ENCODE data around the gene USP25.
A peak's percentile ranks its signal among the peaks of the same experiment; 100 is the strongest.

The USP25 gene

DNA sequence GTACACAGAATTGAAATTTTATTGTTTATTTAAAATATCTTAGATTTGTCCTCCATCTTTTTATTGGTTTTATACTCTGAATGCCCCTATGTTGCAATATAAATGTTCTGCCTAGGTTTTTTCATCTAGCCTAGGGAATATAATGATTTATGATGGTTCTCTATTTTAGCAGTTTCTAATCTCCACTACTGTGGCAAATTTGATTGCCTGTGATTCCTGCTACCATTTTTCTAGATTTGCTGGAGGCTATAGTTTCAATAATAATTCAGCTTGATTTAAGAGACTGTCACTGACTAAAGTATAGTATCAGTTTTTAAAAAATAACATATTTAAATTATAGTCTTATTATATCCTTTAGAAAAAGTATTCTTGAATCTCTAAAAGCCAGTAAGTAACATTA lies 90.5 kb downstream of the USP25 start:
- no peak for DNase-seq (ENCODE audit: low spot score)

DNA sequence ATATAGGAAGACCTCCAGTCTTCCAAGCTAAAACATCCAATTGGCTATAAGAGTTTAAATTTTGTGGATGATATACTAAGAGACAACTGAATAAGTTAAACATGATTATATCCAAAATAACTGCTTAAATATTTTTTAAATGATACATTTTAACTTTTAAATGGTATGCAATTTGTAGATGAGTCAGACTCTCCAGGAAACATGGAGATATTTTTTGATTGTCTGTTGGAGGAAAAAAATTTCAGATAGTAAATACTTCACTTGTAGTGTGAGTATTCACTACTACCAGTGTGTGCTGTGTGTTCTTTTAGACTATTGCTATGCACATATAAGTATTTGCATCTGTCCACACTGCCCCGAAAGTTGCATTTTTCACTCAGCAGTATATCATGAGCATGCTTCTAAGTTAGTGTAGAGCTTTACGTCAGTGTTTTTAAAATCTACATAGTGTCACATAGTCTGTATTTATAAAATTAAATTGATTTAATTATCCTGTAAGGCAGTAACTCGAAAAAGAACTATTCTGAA lies 91.1 kb downstream of the USP25 start:
- DNase-seq (ENCODE audit: low spot score), result no peak

DNA sequence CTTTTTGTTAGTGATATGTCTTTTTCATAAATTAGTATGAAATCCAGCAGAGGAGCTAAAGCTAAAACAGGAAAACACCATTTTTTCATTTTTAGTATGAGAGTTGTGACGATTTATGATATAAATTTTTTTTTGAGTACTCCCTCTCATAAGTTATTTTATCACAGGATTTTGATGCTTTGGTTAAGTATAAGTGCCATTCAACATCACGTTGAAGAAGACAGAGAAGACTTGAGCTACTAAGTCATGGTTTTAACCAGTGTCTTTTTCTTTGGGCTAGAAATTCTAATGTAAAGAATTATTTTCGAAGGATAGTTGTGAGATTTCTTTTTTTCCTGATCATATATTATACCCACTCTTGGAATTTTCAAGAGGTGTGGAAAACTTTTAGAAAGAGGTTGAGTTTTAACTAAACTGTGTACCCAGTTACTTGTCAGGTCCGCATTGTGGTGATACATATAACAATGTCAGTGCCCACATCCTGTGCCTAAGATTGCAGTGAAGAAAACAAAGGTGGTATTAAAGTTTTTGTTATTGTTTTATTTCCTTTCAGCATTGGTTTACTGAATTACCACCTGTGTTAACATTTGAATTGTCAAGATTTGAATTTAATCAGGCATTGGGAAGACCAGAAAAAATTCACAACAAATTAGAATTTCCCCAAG lies 93.8 kb downstream of the USP25 start:
- DNase-seq (ENCODE audit: low spot score), result no peak

DNA sequence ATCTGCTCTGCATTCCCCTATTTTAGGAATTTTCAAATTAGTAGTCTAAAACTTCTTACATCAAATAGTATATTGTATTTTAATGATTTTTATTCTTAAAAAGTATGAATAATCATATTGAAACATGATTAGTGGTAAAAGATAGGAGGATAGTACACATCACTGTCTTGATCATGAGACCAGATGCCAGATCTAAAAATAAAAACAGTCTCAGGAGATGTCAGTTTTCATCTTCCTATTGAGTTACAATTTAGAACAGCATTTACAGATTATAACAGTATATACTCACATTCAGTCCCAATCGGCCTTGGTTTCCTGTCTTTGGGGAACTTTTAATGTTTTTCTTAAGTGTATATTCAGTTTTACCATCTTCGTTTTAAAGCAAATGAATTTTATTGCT lies 95.9 kb downstream of the USP25 start:
- no peak for DNase-seq (ENCODE audit: low spot score)

DNA sequence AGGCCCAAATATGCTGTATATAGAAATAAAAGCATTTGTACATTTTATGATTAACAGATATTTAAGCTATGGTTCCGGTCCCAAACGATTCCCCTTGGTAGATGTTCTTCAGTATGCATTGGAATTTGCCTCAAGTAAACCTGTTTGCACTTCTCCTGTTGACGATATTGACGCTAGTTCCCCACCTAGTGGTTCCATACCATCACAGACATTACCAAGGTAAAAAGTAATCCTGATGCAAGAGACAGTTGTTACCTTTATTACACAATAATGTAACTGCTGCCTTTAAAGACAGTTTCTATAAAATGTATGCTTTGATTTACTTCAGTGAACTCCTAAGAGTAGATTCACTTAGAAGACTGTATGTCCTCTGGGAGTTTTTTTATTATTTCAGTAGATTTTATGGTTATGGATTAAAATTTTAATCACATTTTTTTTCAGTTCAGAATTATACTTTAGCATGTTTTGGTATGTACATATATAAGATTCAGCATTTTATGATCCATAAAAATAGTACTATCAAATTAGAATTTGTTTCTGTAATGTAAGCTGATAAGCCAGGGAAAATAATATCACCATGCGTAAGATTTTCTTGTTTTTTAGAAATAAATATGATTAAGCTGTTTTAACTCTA lies 96.5 kb downstream of the USP25 start:
- peak; percentile 43 for DNase-seq (ENCODE audit: low spot score)

DNA sequence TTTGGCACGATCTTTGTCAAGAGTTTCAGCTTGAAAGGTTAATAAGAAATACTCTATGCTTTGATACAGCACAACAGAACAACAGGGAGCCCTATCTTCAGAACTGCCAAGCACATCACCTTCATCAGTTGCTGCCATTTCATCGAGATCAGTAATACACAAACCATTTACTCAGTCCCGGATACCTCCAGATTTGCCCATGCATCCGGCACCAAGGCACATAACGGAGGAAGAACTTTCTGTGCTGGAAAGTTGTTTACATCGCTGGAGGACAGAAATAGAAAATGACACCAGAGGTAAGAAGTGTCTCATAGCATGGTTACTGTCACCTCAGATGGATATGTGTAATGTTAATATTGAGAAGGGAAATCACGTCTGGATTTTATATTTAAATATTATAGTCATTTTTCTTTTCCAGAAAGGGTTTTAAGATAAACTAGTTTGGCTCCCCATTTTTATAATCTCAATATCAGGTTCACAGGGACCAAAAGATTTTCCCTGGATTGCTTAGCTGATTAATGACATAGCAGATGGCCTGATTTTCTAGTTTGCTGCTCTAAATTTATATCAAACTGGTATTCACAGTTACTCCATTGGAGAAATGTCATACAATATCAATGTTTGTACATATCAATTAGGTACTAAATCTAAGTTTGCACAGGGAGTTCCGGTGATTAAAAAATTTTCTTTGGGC lies 97.3 kb downstream of the USP25 start:
- no peak for DNase-seq (ENCODE audit: low spot score)

DNA sequence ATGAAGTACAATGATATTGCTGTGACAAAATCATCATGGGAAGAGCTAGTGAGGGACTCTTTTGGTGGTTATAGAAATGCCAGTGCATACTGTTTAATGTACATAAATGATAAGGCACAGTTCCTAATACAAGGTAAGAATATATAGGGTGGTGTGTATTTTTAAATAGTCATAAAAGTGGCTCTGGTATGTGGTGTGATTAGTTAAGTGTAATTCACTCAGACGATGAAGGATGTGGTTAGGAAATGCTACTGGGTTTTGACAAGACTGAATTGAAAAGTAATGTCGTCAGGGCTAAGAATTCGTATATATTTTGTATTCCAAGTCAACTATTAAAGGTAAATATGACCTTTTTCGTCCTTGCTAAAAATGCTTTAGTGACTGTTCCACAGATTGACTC lies 101.7 kb downstream of the USP25 start:
- DNase-seq (ENCODE audit: low spot score), result no peak

DNA sequence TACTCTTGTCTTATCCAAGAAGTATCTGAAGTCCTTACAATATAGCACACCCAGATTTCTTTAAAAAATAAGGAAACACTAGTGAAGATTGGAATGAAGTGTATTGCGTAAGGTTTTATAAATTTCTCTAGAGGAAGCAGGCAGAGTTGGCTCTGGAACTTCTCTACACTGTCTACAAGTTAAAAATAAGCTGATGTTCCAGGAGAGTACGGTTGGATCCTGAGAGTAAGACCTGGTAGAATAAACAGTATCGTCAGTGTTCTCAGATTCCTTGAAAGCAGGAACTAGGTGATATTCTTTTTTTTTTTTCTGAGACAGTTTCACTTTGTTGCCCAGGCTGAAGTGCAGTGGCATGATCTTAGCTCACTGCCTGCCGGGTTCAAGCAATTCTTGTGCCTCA lies 107.9 kb downstream of the USP25 start:
- no peak for DNase-seq (ENCODE audit: low spot score)

DNA sequence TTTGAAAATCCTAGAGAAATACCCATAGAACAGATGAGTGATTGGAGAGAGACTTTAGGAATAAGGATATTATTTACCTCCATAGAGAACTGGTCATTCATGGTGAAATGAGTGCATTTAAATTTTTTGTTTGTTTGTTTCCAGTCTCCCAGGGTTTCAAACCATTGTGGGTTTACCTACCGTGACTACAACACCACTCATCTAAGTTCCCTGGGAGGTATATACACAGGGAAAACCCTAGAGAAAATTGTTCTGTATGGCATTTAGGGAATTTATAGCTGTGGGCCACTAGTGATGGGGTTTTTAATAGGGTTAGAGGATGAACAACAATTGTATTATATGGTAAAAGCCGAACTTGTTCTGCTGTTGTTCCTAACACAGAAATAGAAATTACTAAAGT lies 109.2 kb downstream of the USP25 start:
- no peak for DNase-seq (ENCODE audit: low spot score)

DNA sequence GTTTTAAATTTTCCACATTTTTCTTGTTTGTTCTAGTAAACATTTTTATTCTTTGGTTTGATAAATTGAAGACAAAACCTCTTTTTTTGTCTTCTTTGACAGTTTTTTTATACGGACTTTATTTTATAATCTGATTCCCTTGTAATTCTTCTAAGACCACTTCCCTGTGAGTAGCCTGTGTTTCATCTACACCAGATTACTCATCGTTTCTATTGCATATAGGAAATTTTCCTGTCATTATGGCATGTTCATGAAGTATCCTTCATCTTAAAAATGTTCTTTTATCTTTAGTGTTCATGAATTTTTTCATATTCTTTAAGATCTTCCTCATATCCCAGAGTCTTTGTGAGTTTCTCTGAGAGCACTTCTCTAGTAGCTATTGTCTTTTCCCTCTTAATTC lies 109.8 kb downstream of the USP25 start:
- DNase-seq (ENCODE audit: low spot score), result no peak

DNA sequence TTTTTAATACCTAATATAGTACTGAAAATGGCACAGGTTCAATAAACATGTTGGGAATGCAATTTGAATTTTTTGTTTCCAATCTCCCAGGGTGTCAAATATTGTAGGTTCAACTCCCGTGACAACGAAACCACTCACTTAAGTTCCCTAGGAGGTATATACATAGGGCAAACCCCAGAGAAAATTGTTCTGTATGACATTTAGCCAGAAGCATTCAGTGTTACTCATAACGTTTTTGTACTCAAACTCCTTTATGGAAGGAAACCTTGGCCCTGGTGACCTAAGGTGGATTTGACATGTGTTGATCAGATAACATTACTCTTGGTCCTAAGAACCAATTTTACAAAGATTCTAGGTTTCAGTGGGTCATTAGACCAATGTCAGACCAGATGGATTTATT lies 110.6 kb downstream of the USP25 start:
- no peak for DNase-seq (ENCODE audit: low spot score)

DNA sequence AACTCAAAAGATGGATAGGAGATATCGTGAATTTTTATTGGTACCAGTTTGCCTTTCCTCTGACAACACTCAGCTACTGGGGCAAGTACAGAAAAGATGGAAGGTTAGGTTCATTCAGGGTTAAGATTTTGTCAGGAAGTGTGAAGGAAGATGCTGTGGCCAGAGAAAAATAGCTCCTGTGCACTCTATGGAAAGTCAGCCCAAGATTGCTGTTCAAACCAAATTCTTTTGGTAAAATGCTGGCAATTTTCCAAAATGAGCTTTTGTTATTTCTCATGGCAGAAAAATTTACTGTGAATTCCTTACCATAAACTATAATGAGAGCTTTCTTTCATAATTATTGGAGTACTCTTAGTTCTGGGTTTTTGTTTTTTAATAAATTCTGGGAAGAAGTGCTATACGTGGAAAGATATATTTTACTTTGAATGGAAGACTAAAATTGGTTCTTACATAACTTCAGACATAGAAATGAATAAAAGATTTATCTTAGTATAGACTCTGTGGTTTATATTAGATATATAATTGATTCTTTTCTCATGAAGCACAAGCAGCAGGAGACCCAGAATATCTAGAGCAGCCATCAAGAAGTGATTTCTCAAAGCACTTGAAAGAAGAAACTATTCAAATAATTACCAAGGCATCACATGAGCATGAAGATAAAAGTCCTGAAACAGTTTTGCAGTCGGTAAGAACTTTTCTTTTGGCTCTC lies 112.2 kb downstream of the USP25 start:
- DNase-seq (ENCODE audit: low spot score), result no peak

DNA sequence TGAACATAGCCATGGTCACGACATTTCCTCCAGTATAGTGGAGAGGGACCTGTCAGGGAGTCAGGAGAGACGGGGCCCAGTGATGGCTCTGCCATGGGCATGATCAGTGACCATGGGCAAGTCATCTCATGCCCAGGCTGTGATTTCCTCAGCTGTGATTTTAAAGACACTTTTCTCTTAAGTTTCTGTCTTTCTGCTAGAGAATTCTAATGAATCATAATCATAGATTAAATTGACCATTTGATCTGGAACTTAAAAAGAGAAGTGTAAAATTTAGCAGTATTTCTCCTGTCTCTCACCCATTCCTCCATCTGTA lies 112.7 kb downstream of the USP25 start:
- DNase-seq (ENCODE audit: low spot score), result no peak

DNA sequence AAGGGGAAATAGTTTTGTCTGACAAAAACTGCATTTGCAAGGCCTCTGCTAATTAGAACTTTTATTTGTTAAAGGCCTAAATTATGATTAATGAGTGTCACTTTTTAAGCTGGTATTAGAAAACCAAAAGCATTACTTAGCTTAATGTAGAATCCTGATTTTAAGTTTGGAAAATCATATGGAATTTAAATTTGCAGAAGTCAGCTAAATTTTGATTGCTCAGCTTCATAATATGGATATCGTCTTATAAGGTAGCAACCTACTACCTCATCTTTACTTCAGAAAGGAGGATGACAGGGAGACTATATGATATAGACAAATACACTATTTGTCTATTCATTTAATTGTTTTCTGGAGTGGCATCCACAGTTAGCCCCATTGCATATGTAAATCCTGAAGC lies 114.0 kb downstream of the USP25 start:
- DNase-seq (ENCODE audit: low spot score), result no peak

DNA sequence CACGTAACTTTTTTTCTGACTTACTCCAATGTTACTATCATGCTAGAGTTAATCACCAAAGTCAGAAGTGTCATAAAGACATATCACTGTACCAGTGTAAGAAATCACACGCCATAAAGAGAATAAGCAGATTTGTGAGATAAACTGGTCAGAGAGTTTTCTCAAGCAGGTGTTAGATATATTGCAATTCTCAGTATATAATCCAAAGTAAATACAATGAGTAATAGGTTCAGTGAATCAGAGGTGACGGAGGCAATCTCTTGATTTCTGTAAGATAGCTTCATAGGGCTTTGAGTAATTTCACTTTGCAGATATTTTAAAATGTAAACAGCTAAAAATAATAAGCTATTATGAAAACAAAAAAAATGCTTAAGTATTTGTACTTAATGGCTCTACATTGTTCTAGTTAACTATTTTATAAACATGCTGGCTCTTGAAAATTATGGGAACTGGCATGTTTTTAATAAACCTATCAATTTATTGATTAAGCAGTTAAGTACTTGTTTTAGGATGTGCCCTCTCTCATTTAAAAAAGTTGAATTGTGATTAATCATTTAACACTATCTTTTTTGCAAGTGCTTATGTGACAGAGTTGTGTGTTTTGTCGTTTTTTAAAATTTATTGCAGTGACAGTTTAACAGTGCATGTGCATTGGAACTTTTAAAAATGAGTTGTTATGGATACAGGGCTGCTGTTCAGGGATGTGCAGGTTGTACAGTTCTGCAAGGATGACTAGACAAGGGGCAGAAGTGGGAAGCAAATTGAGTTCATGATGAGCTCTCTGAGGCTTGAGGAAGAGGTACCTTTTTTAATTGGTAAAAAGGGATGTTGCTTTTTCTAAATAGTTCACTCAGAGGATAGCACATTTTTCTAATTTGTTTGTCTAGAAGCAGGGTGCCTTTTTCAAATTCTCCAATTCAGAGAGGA lies 119.1 kb downstream of the USP25 start:
- no peak for DNase-seq (ENCODE audit: low spot score)

DNA sequence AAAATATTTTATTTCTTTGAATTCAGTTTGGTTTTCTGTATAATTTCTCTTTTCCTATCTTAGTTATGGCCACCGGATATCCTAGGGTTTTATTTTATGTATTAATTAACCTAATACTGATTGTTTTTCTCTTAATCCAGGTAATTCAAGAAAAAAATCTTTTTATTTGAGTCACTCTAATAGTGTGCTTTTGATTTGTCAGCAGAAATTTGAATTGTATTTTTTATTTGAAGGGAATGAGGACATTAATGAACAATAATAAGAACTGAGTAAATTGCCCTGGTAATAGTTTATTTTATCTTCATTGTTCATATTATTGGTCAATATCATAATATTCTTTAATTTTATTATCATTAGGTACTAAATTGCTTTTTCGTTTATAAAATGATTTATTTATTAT lies 120.1 kb downstream of the USP25 start:
- no peak for DNase-seq (ENCODE audit: low spot score)

DNA sequence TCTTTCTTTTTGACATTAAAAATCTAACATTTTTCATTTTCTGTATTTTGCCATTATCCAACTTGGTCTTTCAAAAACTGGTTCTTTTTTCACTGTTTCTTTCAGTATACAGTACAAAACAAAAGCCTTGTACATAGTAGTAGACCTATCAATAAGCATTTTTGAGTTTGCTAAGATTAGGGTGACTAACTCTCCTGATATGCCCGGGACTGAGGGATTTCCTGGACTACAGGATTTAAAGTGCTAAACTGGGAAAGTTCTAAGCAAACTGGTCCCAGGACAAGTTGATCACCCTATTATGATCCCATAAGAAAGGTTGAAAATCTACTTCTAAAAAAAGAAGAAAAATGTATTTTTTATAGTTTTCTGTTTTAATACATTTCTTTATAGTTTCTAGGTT lies 120.9 kb downstream of the USP25 start:
- DNase-seq (ENCODE audit: low spot score), result no peak

DNA sequence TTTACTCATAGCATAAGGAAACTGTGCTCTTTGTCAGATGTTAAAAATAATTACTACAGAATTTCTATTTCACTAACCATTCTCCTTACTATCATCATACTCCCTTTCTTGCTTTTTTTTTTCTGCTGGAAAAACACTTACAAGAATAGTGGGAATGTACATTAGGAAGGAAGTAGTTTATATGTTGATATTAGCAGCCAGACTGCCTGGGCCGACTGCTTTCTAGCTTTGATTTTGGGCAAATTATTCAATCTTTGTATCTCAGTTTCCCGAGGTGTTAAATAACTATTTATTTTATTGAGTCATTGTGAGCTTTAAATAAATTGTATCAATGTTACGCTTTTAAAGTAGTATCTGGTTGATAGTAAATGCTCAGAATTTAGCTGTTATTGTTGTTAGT lies 122.4 kb downstream of the USP25 start:
- no peak for DNase-seq (ENCODE audit: low spot score)

DNA sequence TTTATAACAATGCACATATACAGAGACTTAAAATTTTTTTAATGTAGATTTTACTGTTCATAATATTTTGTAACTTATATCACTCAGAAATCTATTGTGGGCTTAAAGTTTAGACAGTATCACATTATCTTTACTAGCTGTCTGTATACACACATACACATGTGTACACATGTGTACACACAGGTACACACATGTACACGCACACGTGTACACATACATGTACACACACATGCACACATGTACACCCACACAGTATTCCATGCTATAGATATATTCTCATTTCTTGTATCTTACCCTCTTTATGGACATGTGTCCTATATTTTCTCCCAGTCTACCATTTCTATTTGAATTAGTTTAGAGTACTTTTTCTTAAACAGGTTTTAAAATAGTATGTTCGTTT lies 123.3 kb downstream of the USP25 start:
- DNase-seq (ENCODE audit: low spot score), result no peak

DNA sequence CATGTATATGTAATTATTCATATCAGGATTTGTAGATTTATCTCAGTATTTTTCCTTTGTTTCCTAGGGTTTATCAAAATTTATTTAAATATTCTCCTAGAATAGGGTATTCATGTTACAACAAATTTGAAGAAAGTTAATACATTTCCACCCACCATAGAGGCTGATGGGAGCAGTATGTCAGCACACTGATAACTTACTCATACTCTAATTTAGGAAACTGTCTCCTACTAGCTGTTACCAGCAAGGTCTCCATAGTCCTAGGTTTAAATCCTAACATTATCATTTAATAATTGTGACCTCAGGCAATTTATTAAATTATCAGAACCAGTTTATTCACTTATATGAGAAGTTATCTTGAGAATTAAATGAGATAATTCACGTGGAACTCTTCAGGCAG lies 127.0 kb downstream of the USP25 start:
- DNase-seq (ENCODE audit: low spot score), result no peak

DNA sequence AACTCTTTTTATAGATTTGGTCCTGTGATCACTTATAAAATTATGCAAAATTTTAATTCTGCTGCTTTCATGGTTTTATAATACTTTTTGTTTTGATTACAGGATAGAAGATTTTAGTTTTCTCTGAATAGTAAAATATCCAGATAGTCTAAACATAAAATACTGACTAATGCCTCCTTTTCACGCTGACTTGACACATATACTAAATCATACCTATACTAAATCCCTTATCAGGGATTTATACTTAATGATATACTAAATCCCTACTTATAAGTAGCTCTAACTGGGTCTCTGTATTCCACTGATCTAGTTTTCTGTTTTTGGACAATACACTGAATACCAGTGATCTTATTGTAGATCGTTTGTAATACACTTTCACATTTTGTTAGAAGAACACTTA lies 128.0 kb downstream of the USP25 start:
- no peak for DNase-seq (ENCODE audit: low spot score)

DNA sequence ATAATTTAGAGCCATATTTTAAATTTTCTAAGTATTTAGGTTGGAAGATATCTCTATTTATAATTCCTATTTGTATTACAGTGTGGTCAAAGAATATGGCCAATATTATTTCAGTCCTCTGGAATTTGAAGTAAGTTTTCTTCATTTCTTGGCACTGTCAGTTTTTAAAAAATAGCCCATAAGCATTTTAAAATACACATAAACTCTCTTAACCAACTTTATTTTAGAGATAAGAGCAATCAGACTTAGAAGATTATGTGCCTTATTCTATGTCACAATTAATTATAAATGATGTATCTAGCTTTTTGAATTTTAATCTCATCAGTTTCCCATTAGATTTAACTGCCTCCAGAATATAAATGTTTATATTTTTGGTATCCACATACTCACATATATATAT lies 130.8 kb downstream of the USP25 start:
- no peak for DNase-seq (ENCODE audit: low spot score)
